Panc1 (cell line): ENCODE measurements around the gene EML5. TPM values are rescaled to one million over a fixed set of nuclear protein-coding genes. Genes with fewer than 3 reads are reported as not detected.

Source experiments
- ATAC-seq: fragments of 200-7000 bp; cut with Tn5 transposase; 2 replicates; pipeline ENCODE4 v1.9.1; 2020; ENCODE audit warnings: mild to moderate bottlenecking, moderate library complexity
- BruUV-seq: library from RNA; stranded (reverse); fragments of 400-500 nt; replicated peaks from 2 replicates; lab custom pipeline; 2021; lab: Mats Ljungman, UMichigan
- CTCF ChIA-PET: fragments of 300-600 bp; sonication (Branson Sonifier 250); formaldehyde crosslinking; loops from one replicate; lab custom pipeline; 2022; ENCODE audit warnings: antibody characterized with exemption; lab: Charles Lee
- POLR2A ChIA-PET: fragments of 300-600 bp; sonication (Branson Sonifier 250); formaldehyde crosslinking; loops from one replicate; lab custom pipeline; 2022; ENCODE audit warnings: antibody characterized with exemption; lab: Charles Lee
- DNase-seq: peaks from one replicate; pipeline ENCODE4 v3.0.0-alpha.2; 2010; ENCODE audit warnings: low read depth, low spot score
- H3K27ac ChIP-seq: 2 replicates; pipeline ENCODE4 v1.5.1; 2011; ENCODE audit warnings: mild to moderate bottlenecking, low read length, inconsistent platforms
- H3K27me3 ChIP-seq: fragments of 200-500 bp; sonication (Bioruptor generic); 2 replicates; pipeline ENCODE4 v1.6.0; 2014; ENCODE audit warnings: low read length, inconsistent platforms; ENCODE audit not compliant: control insufficient read depth, insufficient read depth
- H3K36me3 ChIP-seq: fragments of 200-500 bp; sonication (Bioruptor generic); 2 replicates; pipeline ENCODE4 v1.5.1; 2014; ENCODE audit warnings: inconsistent platforms, mild to moderate bottlenecking, low read length, moderate library complexity; ENCODE audit not compliant: control insufficient read depth, insufficient read depth
- H3K4me1 ChIP-seq: 2 replicates; pipeline ENCODE4 v1.5.1; 2011; ENCODE audit warnings: inconsistent platforms, mild to moderate bottlenecking, low read length, moderate library complexity; ENCODE audit not compliant: control insufficient read depth, insufficient read depth
- H3K4me3 ChIP-seq, 2 experiments: 2 replicates each; pipeline ENCODE4 v1.5.1; 2011 to 2012; ENCODE audit warnings: low read depth in 2 of 2, low read length in 2 of 2, mild to moderate bottlenecking in 2 of 2, inconsistent platforms in 1 of 2, moderate library complexity in 1 of 2
- H3K9me3 ChIP-seq: fragments of 200-500 bp; sonication (Bioruptor generic); 2 replicates; pipeline ENCODE4 v1.5.1; 2014; ENCODE audit warnings: low read depth, mild to moderate bottlenecking, inconsistent platforms, low read length, moderate library complexity; ENCODE audit not compliant: control insufficient read depth, insufficient read depth
- CTCF ChIP-seq: fragments of 450-650 bp; IDR thresholded peaks from 2 replicates; pipeline ENCODE4 v1.5.1; 2017; ENCODE audit warnings: mild to moderate bottlenecking
- POLR2AphosphoS5 ChIP-seq: IDR thresholded peaks from 2 replicates; pipeline ENCODE4 v1.6.1; 2012; ENCODE audit warnings: mild to moderate bottlenecking, low read depth, low read length, moderate library complexity
- SIN3A ChIP-seq: IDR thresholded peaks from 2 replicates; pipeline ENCODE4 v1.6.1; 2012; ENCODE audit warnings: low read depth, mild to moderate bottlenecking, low read length, moderate library complexity, borderline replicate concordance; ENCODE audit not compliant: insufficient read depth
- TCF7L2 ChIP-seq: IDR thresholded peaks from 2 replicates; pipeline ENCODE4 v1.6.1; 2011; ENCODE audit warnings: mild to moderate bottlenecking, low read depth, low read length, inconsistent platforms
- in situ Hi-C: cut with HindIII; loops from 2 replicates; pipeline ENCODE4 v1.10.0; 2016; ENCODE audit warnings: low sequenced_read_pairs, low pct_unique_long_range_greater_than_20kb
- intact Hi-C: fragments of 100-400 bp; cut with micrococcal nuclease; formaldehyde crosslinking; loops from one replicate; pipeline ENCODE4 v1.10.0; 2022; ENCODE audit not compliant: unreplicated experiment
- total RNA-seq: library from RNA; stranded (reverse); gene quantifications from one replicate; pipeline ENCODE4 v1.2.1, GENCODE V29; 2021; ENCODE audit not compliant: unreplicated experiment
- TF ChIP-seq, protein P1 (sequence below), 2 experiments: IDR thresholded peaks; 2 replicates each; pipeline ENCODE4 v1.6.1; 2011 to 2012; ENCODE audit warnings: low read depth in 2 of 2, control low read depth in 1 of 2, low read length in 1 of 2, mild to moderate bottlenecking in 1 of 2, moderate library complexity in 1 of 2; ENCODE audit not compliant: insufficient read depth in 1 of 2

Gene EML5
- total RNA-seq, 1 experiment from 2014 or later, result 0.10 TPM

GRCh38 chr14:88834883-88835431 is 42.2 kb upstream of the EML5 start:
- in situ Hi-C loops (no loop called here), intact Hi-C loops (no loop called here)
- H3K36me3 ChIP-seq, result no peaks in the 10 kb centered on the region
- H3K27ac ChIP-seq, result no peak overlapping the region
- no TSS peak for BruUV-seq
- CTCF ChIA-PET, result no interaction called here
- no peaks in the 10 kb centered on the region for H3K9me3 ChIP-seq
- TF ChIP-seq, protein P1, sequence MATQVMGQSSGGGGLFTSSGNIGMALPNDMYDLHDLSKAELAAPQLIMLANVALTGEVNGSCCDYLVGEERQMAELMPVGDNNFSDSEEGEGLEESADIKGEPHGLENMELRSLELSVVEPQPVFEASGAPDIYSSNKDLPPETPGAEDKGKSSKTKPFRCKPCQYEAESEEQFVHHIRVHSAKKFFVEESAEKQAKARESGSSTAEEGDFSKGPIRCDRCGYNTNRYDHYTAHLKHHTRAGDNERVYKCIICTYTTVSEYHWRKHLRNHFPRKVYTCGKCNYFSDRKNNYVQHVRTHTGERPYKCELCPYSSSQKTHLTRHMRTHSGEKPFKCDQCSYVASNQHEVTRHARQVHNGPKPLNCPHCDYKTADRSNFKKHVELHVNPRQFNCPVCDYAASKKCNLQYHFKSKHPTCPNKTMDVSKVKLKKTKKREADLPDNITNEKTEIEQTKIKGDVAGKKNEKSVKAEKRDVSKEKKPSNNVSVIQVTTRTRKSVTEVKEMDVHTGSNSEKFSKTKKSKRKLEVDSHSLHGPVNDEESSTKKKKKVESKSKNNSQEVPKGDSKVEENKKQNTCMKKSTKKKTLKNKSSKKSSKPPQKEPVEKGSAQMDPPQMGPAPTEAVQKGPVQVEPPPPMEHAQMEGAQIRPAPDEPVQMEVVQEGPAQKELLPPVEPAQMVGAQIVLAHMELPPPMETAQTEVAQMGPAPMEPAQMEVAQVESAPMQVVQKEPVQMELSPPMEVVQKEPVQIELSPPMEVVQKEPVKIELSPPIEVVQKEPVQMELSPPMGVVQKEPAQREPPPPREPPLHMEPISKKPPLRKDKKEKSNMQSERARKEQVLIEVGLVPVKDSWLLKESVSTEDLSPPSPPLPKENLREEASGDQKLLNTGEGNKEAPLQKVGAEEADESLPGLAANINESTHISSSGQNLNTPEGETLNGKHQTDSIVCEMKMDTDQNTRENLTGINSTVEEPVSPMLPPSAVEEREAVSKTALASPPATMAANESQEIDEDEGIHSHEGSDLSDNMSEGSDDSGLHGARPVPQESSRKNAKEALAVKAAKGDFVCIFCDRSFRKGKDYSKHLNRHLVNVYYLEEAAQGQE (IDR thresholded peaks at IDR 0.05; ENCODE audit: insufficient read depth in 1 of 2, low read depth in 2 of 2, low read length in 1 of 2), result no peak
- TF ChIP-seq SIN3A (no peak), CTCF (no peak), POLR2AphosphoS5 (no peak), TCF7L2 (no peak)
- H3K4me3 ChIP-seq, result no peak overlapping the region
- ATAC-seq (no peak), DNase-seq (no peak)
- no peaks in the 10 kb centered on the region for H3K4me1 ChIP-seq
- no peaks in the 10 kb centered on the region for H3K27me3 ChIP-seq
- POLR2A ChIA-PET, result no interaction called here

DNA sequence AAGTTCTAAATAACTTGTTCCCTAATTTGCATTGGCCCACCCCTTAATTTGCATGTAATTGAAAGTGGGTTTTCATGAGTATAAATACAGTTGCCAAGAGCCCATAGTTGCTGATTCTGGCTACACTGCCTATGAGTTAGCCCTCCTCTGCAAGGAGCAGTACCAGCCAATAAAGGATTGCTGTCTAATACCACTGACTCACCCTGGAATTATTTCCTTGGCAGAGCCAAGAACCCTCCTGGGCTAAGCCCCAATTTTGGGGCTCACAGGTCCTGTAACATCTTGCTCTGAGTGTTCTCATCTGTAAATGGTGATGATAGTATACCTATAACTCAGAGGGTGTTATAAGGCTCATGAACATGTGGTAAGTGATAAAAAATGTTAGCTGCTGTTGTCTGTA is 38.5 kb upstream of the EML5 start:
- POLR2A ChIA-PET, result no interaction called here
- Histone ChIP-seq H3K4me1 (no peaks in the 10 kb centered on the region), H3K9me3 (no peaks in the 10 kb centered on the region), H3K4me3 (no peak overlapping the region), H3K36me3 (no peaks in the 10 kb centered on the region), H3K27me3 (no peaks in the 10 kb centered on the region), H3K27ac (no peak overlapping the region)
- in situ Hi-C loops, result no loop called here
- TF ChIP-seq SIN3A (no peak), POLR2AphosphoS5 (no peak)
- CTCF ChIA-PET, result no interaction called here
- BruUV-seq, result no TSS peak
- intact Hi-C loops, result no loop called here
- ATAC-seq (no peak), DNase-seq (no peak)

GRCh38 chr14:88829685-88830302 is 37.0 kb upstream of the EML5 start:
- no peaks in the 10 kb centered on the region for H3K27me3 ChIP-seq
- H3K4me1 ChIP-seq, result no peaks in the 10 kb centered on the region
- H3K27ac ChIP-seq, result no peak overlapping the region
- no peaks in the 10 kb centered on the region; the same call in 1 of the 2 replicates for H3K36me3 ChIP-seq
- POLR2A ChIA-PET, result no interaction called here
- in situ Hi-C loops (no loop called here), intact Hi-C loops (no loop called here)
- CTCF ChIA-PET, result no interaction called here
- DNase-seq, result no peak
- no peaks in the 10 kb centered on the region for H3K9me3 ChIP-seq
- H3K4me3 ChIP-seq, result no peak overlapping the region
- no TSS peak for BruUV-seq
- TF ChIP-seq, protein P1 (IDR thresholded peaks at IDR 0.05; ENCODE audit: insufficient read depth in 1 of 2, low read depth in 2 of 2, low read length in 1 of 2), result no peak
- no peak for TF ChIP-seq TCF7L2
- TF ChIP-seq CTCF, result no peak
- TF ChIP-seq POLR2AphosphoS5, result no peak
- TF ChIP-seq SIN3A, result no peak
- ATAC-seq, result no peak
